Panc1 (cell line): ENCODE measurements around the gene ZNF804B. TPM values are rescaled to one million over a fixed set of nuclear protein-coding genes. Genes with fewer than 3 reads are reported as not detected.

ENCODE experiments used
- ATAC-seq: fragments of 200-7000 bp; cut with Tn5 transposase; 2 replicates; pipeline ENCODE4 v1.9.1; 2020; ENCODE audit warnings: mild to moderate bottlenecking, moderate library complexity
- BruUV-seq: library from RNA; stranded (reverse); fragments of 400-500 nt; replicated peaks from 2 replicates; lab custom pipeline; 2021; lab: Mats Ljungman, UMichigan
- CTCF ChIA-PET: fragments of 300-600 bp; sonication (Branson Sonifier 250); formaldehyde crosslinking; loops from one replicate; lab custom pipeline; 2022; ENCODE audit warnings: antibody characterized with exemption; lab: Charles Lee
- POLR2A ChIA-PET: fragments of 300-600 bp; sonication (Branson Sonifier 250); formaldehyde crosslinking; loops from one replicate; lab custom pipeline; 2022; ENCODE audit warnings: antibody characterized with exemption; lab: Charles Lee
- DNase-seq: peaks from one replicate; pipeline ENCODE4 v3.0.0-alpha.2; 2010; ENCODE audit warnings: low read depth, low spot score
- H3K27ac ChIP-seq: 2 replicates; pipeline ENCODE4 v1.5.1; 2011; ENCODE audit warnings: mild to moderate bottlenecking, low read length, inconsistent platforms
- H3K27me3 ChIP-seq: fragments of 200-500 bp; sonication (Bioruptor generic); 2 replicates; pipeline ENCODE4 v1.6.0; 2014; ENCODE audit warnings: low read length, inconsistent platforms; ENCODE audit not compliant: control insufficient read depth, insufficient read depth
- H3K36me3 ChIP-seq: fragments of 200-500 bp; sonication (Bioruptor generic); 2 replicates; pipeline ENCODE4 v1.5.1; 2014; ENCODE audit warnings: inconsistent platforms, mild to moderate bottlenecking, low read length, moderate library complexity; ENCODE audit not compliant: control insufficient read depth, insufficient read depth
- H3K4me1 ChIP-seq: 2 replicates; pipeline ENCODE4 v1.5.1; 2011; ENCODE audit warnings: inconsistent platforms, mild to moderate bottlenecking, low read length, moderate library complexity; ENCODE audit not compliant: control insufficient read depth, insufficient read depth
- H3K4me3 ChIP-seq, 2 experiments: 2 replicates each; pipeline ENCODE4 v1.5.1; 2011 to 2012; ENCODE audit warnings: low read depth in 2 of 2, low read length in 2 of 2, mild to moderate bottlenecking in 2 of 2, inconsistent platforms in 1 of 2, moderate library complexity in 1 of 2
- H3K9me3 ChIP-seq: fragments of 200-500 bp; sonication (Bioruptor generic); 2 replicates; pipeline ENCODE4 v1.5.1; 2014; ENCODE audit warnings: low read depth, mild to moderate bottlenecking, inconsistent platforms, low read length, moderate library complexity; ENCODE audit not compliant: control insufficient read depth, insufficient read depth
- CTCF ChIP-seq: fragments of 450-650 bp; IDR thresholded peaks from 2 replicates; pipeline ENCODE4 v1.5.1; 2017; ENCODE audit warnings: mild to moderate bottlenecking
- POLR2AphosphoS5 ChIP-seq: IDR thresholded peaks from 2 replicates; pipeline ENCODE4 v1.6.1; 2012; ENCODE audit warnings: mild to moderate bottlenecking, low read depth, low read length, moderate library complexity
- REST ChIP-seq, 2 experiments: IDR thresholded peaks; 2 replicates each; pipeline ENCODE4 v1.6.1; 2011 to 2012; ENCODE audit warnings: low read depth in 2 of 2, control low read depth in 1 of 2, low read length in 1 of 2, mild to moderate bottlenecking in 1 of 2, moderate library complexity in 1 of 2; ENCODE audit not compliant: insufficient read depth in 1 of 2
- SIN3A ChIP-seq: IDR thresholded peaks from 2 replicates; pipeline ENCODE4 v1.6.1; 2012; ENCODE audit warnings: low read depth, mild to moderate bottlenecking, low read length, moderate library complexity, borderline replicate concordance; ENCODE audit not compliant: insufficient read depth
- TCF7L2 ChIP-seq: IDR thresholded peaks from 2 replicates; pipeline ENCODE4 v1.6.1; 2011; ENCODE audit warnings: mild to moderate bottlenecking, low read depth, low read length, inconsistent platforms
- in situ Hi-C: cut with HindIII; loops from 2 replicates; pipeline ENCODE4 v1.10.0; 2016; ENCODE audit warnings: low sequenced_read_pairs, low pct_unique_long_range_greater_than_20kb
- intact Hi-C: fragments of 100-400 bp; cut with micrococcal nuclease; formaldehyde crosslinking; loops from one replicate; pipeline ENCODE4 v1.10.0; 2022; ENCODE audit not compliant: unreplicated experiment
- total RNA-seq: library from RNA; stranded (reverse); gene quantifications from one replicate; pipeline ENCODE4 v1.2.1, GENCODE V29; 2021; ENCODE audit not compliant: unreplicated experiment

Gene ZNF804B
- total RNA-seq, 1 experiment from 2014 or later: not detected

- BruUV-seq: no TSS peak
- H3K27ac ChIP-seq: no peak overlapping the region
- no peak for ATAC-seq
Measured at GRCh38 chr7:89054361-89054760, 294.9 kb downstream of the ZNF804B start.

GRCh38 chr7:89060234-89060633 is 300.7 kb downstream of the ZNF804B start:
- DNase-seq (no peak), ATAC-seq (no peak)
- intact Hi-C loops (no loop called here), in situ Hi-C loops (no loop called here)
- no peak overlapping the region for H3K4me3 ChIP-seq
- H3K27me3 ChIP-seq: no peaks in the 10 kb centered on the region
- ChIA-PET POLR2A (interaction anchor here (0.6 kb wide), 1 partner anchor 13 kb away, joined by 3 read pairs; no protein-coding TSS in a partner anchor), CTCF (no interaction called here)
- no TSS peak for BruUV-seq
- H3K27ac ChIP-seq: no peak overlapping the region
- no peaks in the 10 kb centered on the region for H3K36me3 ChIP-seq
- no peaks in the 10 kb centered on the region for H3K4me1 ChIP-seq
- no peaks in the 10 kb centered on the region; the same call in 1 of the 2 replicates for H3K9me3 ChIP-seq
- TF ChIP-seq POLR2AphosphoS5: no peak
- no peak for TF ChIP-seq TCF7L2
- no peak for TF ChIP-seq SIN3A
- no peak for TF ChIP-seq CTCF
- TF ChIP-seq REST (IDR thresholded peaks at IDR 0.05; ENCODE audit: insufficient read depth in 1 of 2, low read depth in 2 of 2, low read length in 1 of 2): no peak

More at GRCh38 chr7:89054361-89054760, 294.9 kb downstream of the ZNF804B start:
- intact Hi-C loops: no loop called here
- H3K4me3 ChIP-seq: no peak overlapping the region
- CTCF ChIA-PET: no interaction called here
- H3K36me3 ChIP-seq: no peaks in the 10 kb centered on the region
- POLR2A ChIA-PET: no interaction called here
- TF ChIP-seq SIN3A: no peak
- TF ChIP-seq TCF7L2: no peak
- TF ChIP-seq POLR2AphosphoS5: no peak
- no peak for TF ChIP-seq REST (IDR thresholded peaks at IDR 0.05; ENCODE audit: insufficient read depth in 1 of 2, low read depth in 2 of 2, low read length in 1 of 2)
- no peak for TF ChIP-seq CTCF
- no peak for DNase-seq
- in situ Hi-C loops: no loop called here
- no peaks in the 10 kb centered on the region; the same call in 1 of the 2 replicates for H3K9me3 ChIP-seq
- no peaks in the 10 kb centered on the region for H3K27me3 ChIP-seq
- no peaks in the 10 kb centered on the region for H3K4me1 ChIP-seq
